Stimulated activated CD8-positive, alpha-beta memory T cell treated with anti-CD3 and anti-CD28 coated beads, Interleukin-15, amount 100 ng/mL, for 48 hours (primary cell): ENCODE results near the gene JPH3.

Experiments used
- DNase-seq, 2 donors: peaks; one replicate each; pipeline ENCODE4 v3.0.0-alpha.2; 2020; ENCODE audit warnings: low read depth in 2 of 2

The JPH3 gene

GRCh38 chr16:87601401-87601981 lies 817 bp upstream of the JPH3 start:
- DNase-seq, result no peak

DNA sequence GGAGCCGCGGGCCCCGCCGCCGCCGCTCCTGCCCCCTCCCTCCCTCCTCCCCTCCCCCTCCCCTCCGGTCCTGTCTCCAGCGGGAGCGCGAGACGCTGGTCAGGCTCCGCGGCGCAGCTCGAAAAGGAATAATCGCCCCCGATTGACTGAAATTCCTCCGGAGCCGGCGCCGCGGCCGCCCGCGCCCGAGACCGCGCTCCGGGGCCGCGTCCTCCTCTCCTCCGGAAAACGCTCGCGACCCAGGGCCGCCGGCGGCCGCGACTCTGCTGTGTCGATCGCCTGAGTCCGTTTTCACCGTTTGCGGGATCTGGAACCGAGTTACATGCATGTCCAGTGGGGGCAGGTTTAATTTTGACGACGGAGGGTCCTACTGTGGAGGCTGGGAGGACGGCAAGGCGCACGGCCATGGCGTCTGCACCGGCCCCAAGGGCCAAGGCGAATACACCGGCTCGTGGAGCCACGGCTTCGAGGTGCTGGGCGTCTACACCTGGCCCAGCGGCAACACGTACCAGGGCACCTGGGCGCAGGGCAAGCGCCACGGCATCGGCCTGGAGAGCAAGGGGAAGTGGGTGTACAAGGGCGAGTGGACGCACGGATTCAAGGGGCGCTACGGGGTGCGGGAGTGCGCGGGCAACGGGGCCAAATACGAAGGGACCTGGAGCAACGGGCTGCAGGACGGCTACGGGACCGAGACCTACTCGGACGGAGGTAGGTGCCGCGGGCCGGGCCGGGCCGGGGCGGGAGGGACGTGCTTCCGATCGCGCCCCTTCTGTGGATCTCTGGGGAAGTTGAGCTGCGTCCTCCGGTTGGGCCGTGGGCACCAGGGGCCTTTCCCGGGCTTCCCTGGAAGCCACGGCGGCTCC lies 744 bp downstream of the JPH3 start:
- DNase-seq, result no peak

DNA sequence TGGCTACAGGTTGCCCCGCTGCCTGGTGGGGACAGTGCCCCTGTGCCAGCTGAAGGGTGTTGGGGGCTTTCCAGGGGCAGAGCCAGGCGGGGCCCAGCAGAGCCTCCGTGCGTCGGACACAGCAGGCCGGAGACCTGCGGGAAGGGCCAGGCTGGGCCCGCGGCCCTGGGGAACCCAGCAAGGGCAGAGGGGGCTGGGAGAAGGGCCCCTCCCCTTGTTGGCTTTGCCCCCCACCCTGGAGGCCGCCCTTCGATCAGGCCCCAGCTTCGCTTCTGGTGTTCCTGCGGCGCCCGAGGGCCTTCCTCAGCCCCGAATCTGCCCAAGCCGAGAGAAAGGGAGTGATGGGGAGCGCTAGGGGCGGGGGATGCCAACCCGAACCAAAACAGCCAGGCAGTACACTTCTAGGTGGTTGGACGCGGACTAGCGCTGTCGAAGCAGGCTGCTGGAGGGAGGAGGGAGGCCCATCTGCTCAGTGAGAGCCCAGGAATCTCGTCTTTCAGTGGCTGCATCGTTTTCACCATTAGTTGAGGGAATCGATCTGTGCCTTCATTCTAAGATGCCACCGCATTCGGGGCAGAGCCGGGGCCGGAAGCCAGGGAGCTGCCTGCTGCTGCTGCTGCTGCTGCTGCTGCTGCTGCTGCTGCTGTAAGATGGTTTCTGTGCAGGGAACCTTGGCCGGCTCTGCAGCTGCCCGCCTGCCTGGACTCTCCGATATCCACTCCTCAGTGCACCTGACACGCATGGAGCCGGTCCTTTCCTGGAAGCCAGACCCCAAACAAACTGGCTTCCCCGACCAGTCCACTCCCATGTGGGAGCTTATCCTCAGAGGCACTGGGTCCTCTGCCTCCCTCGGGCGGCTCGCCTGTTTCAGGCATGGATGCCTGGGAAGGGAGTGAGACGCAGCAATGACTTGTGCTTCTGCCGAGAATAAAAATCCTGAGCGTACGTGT lies 1.7 kb downstream of the JPH3 start:
- DNase-seq, result no peak

DNA sequence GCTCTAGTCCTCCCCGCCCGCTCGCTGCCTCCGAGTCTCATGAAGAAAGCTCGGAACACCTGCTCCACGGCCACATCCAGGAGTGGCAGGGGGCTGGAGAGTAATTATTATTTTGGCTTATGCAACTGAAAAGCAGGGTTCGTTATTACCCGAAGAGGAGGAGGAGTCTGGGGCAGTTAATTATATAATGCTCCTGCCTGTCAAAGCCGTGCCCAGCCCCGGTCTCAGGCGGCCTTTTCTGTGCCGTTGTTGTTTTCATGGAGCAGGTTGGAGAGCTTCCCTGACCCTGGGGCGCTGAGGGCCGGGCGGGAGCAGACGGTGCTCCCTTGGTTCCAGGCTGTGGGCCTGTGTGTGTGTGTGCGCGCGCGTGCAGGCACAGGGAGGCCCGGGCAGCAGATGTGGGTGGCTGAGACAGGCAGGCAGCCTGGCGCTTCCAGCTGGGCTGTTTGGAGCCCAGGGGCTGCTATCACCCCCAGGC lies 2.4 kb downstream of the JPH3 start:
- DNase-seq, result no peak

- DNase-seq, result no peak
Measured at GRCh38 chr16:87607223-87607622, 4.9 kb downstream of the JPH3 start.

GRCh38 chr16:87607871-87608270 lies 5.6 kb downstream of the JPH3 start:
- no peak for DNase-seq

- DNase-seq, result no peak
Measured at GRCh38 chr16:87608400-87608985, 6.2 kb downstream of the JPH3 start.

GRCh38 chr16:87610026-87610425 lies 7.7 kb downstream of the JPH3 start:
- no peak for DNase-seq

GRCh38 chr16:87611456-87611855 lies 9.1 kb downstream of the JPH3 start:
- DNase-seq, result no peak

DNA sequence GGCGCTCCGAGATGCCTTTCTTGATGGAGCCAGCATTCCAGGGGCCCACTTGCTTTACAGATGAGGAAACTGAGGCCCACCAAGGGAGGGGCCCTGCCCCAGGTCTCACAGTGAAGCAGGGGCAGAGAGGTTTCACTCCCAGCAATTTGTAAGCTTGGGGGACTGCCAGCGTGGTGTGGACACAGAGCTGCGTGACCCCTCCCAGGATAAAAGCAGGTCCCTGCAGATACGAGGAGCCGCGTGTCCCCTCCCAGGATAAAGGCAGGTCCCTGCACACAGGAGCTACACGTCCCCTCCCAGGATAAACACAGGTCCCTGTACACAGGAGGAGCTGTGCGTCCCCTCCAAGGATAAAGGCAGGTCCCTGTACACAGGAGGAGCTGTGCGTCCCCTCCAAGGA lies 11.7 kb downstream of the JPH3 start:
- DNase-seq, result no peak

GRCh38 chr16:87615621-87616041 lies 13.3 kb downstream of the JPH3 start:
- DNase-seq, result no peak

GRCh38 chr16:87616556-87616955 lies 14.2 kb downstream of the JPH3 start:
- no peak for DNase-seq

DNA sequence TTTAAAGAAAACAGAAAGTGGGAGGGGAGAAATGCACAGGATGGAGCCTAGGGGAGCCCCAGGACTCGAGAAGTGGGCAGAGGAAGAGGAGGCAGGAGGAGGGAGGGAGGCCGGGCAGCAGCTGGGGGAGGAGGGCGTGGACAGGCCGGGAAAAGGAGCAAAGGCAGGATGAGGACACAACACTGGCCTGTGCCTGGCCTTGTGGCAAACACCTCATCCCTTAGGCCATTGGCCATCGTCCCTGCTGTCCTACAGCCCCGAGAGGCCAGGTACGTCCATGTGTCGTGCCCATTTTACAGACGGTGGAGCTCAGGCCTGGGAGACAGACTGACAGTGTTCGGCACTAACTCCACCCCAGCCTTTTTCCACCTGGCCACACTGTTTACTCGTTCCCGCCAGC lies 15.9 kb downstream of the JPH3 start:
- DNase-seq, result no peak

- DNase-seq, result no peak
Measured at GRCh38 chr16:87619360-87620200, 17.3 kb downstream of the JPH3 start.

GRCh38 chr16:87620201-87620495 lies 17.8 kb downstream of the JPH3 start:
- DNase-seq, result no peak

GRCh38 chr16:87621550-87621829 lies 19.2 kb downstream of the JPH3 start:
- DNase-seq, result no peak

DNA sequence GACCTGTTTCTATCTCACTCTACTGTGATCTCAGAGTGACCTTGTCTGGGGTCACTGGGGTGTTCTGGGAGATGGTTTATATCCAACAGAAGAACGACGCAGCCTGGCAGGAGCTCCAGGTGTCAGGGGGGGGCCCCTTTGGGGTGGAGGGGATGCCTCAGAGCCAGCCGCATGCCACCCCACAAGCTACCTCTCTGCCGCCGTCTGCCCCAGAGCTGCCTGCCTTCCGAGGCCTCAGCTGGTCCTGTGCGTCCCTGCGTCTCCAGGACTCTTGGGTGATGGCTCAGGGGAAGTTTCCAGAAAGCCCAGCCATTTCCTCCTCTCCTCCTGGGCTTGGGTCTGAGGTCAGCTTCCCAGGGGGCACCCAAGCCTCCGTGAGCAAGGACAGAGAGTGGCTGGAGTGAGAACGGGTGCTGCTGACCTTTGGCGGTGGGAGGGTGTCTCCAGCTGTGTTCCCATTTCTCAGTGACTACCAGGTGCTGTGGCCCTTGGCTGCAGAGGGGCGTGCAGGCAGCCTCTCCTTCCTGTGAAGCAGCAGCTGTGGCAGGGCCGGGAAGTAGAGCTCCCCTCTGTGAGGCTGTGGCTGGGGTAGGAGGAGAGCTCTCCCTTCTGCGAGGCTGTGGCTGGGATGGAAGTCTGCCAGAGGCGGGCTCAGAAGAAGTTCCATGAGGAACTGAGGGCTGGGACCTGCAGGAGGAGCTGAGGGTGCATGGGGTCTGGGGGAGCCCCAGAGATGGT lies 19.8 kb downstream of the JPH3 start:
- DNase-seq, result no peak

GRCh38 chr16:87622756-87623319 lies 20.5 kb downstream of the JPH3 start:
- DNase-seq, result no peak

- no peak for DNase-seq
Measured at GRCh38 chr16:87625241-87625797, 23.0 kb downstream of the JPH3 start.

GRCh38 chr16:87626401-87626800 lies 24.1 kb downstream of the JPH3 start:
- no peak for DNase-seq
